A549 (cell line): ENCODE results near the gene UPB1. TPM values are rescaled to one million over a fixed set of nuclear protein-coding genes. Genes with fewer than 3 reads are reported as not detected.

Source experiments
- ATAC-seq, 2 experiments: fragments of 200-7000 bp in 1 of 2; fragments of >200 bp in 1 of 2; cut with Nextera tagmentation in 1 of 2; cut with Tn5 transposase in 1 of 2; 3 replicates each; pipeline versions ENCODE4 v1.8.0 to v1.9.1; 2018 to 2020; ENCODE audit warnings: mild to moderate bottlenecking in 1 of 2, moderate library complexity in 1 of 2
- CTCF ChIA-PET: fragments of 300-600 bp; sonication (Branson Sonifier 250); formaldehyde crosslinking; extraction: SDS; loops from one replicate; lab custom pipeline; 2021; ENCODE audit warnings: antibody characterized with exemption, inconsistent platforms; lab: Yijun Ruan, JAX
- POLR2A ChIA-PET: fragments of 350-600 bp; formaldehyde crosslinking; extraction: SDS; loops from one replicate; lab custom pipeline; 2021; ENCODE audit warnings: antibody characterized with exemption, inconsistent platforms; lab: Yijun Ruan, JAX
- DNase-seq, 2 experiments: peaks; one replicate each; pipeline versions ENCODE4 v3.0.0 to v3.0.0-alpha.2; 2011 to 2016; ENCODE audit warnings: low read depth in 1 of 2, low spot score in 1 of 2
- FAIRE-seq: peaks from 2 replicates; lab custom pipeline; 2011; peaks lifted over from hg19 to GRCh38; lab: Jason Lieb, UNC
- H3K27ac ChIP-seq, 2 experiments: fragments of >200 bp; sonication (Bioruptor Twin); formaldehyde crosslinking; 3 replicates each; pipeline ENCODE4 v1.5.1; 2016 to 2017
- H3K4me1 ChIP-seq: fragments of >200 bp; sonication (Bioruptor Twin); formaldehyde crosslinking; 3 replicates; pipeline ENCODE4 v1.6.1; 2016
- H3K4me2 ChIP-seq: fragments of >200 bp; sonication (Bioruptor Twin); formaldehyde crosslinking; 3 replicates; pipeline ENCODE4 v1.6.1; 2016
- H3K4me3 ChIP-seq: fragments of >200 bp; sonication (Bioruptor Twin); formaldehyde crosslinking; 3 replicates; pipeline ENCODE4 v1.5.1; 2016
- H3K9me3 ChIP-seq: fragments of >200 bp; sonication (Bioruptor Twin); formaldehyde crosslinking; 3 replicates; pipeline ENCODE4 v1.6.1; 2016
- HDAC2 ChIP-seq: fragments of 200-600 bp; sonication (generic); IDR thresholded peaks from 2 replicates; pipeline ENCODE4 v1.6.1; 2016
- HOXB13 ChIP-seq: fragments of 250-450 bp; sonication (Bioruptor Pico); IDR thresholded peaks from 2 replicates; pipeline ENCODE4 v1.5.0; 2020; ENCODE audit warnings: low read depth, mild to moderate bottlenecking, moderate library complexity
- HOXB5 ChIP-seq: fragments of 250-450 bp; sonication (Bioruptor Pico); IDR thresholded peaks from 2 replicates; pipeline ENCODE4 v1.5.0; 2020; ENCODE audit warnings: mild to moderate bottlenecking, moderate library complexity
- KDM5A ChIP-seq: fragments of 200-600 bp; sonication (generic); IDR thresholded peaks from 2 replicates; pipeline ENCODE4 v1.6.1; 2016; ENCODE audit warnings: antibody characterized with exemption, mild to moderate bottlenecking
- MAFK ChIP-seq: fragments of 450-650 bp; IDR thresholded peaks from 2 replicates; pipeline ENCODE4 v1.6.1; 2014; ENCODE audit not compliant: partially characterized antibody
- SMC3 ChIP-seq: fragments of >200 bp; sonication (Bioruptor Twin); formaldehyde crosslinking; IDR thresholded peaks from 3 replicates; pipeline ENCODE4 v1.6.1; 2018; ENCODE audit warnings: inconsistent platforms
- SREBF2 ChIP-seq: fragments of 450-650 bp; IDR thresholded peaks from 2 replicates; pipeline ENCODE4 v1.6.1; 2014; ENCODE audit warnings: mild to moderate bottlenecking, moderate library complexity
- ZNF302 ChIP-seq: fragments of 250-450 bp; sonication (Bioruptor Pico); IDR thresholded peaks from 2 replicates; pipeline ENCODE4 v1.9.0; 2021; ENCODE audit warnings: inconsistent platforms, mild to moderate bottlenecking, moderate library complexity
- WGBS: methylation state at CpG from one replicate; pipeline ENCODE4 v1.1.6; 2017; ENCODE audit errors: missing lambda C conversion rate; 5-methylcytosine and 5-hydroxymethylcytosine counted together
- polyA plus RNA-seq, 4 experiments: library from polyadenylated mRNA; depleted of rRNA in 3 of 4; stranded (reverse); fragments of >200 nt; fragmentation: RNase III in 1 of 4; extraction: RNeasy Plus Mini Kit Qiagen cat#74134 plus additional on column Dnase treatment in 1 of 4; gene quantifications; 2 replicates in 3 of 4; 3 replicates in 1 of 4; pipeline ENCODE4 v1.2.3, GENCODE V29; 2011 to 2017
- TF ChIP-seq, protein P1 (sequence below): fragments of 150-350 bp; IDR thresholded peaks from 2 replicates; pipeline ENCODE4 v1.6.1; 2014; ENCODE audit warnings: low read depth, mild to moderate bottlenecking, low read length
- TF ChIP-seq, protein P2 (sequence below): fragments of >200 bp; sonication (Bioruptor Twin); formaldehyde crosslinking; IDR thresholded peaks from 3 replicates; pipeline ENCODE4 v1.5.1; 2016
- TF ChIP-seq, protein P3 (sequence below): IDR thresholded peaks from 2 replicates; pipeline ENCODE4 v1.6.1; 2012
- TF ChIP-seq, protein P4 (sequence below): fragments of >200 bp; sonication (Bioruptor Twin); formaldehyde crosslinking; IDR thresholded peaks from 3 replicates; pipeline ENCODE4 v1.6.1; 2016

Gene UPB1
- polyA plus RNA-seq, 2 of the 4 experiments (the other 2 are of a cell fraction): 0.04 TPM; not detected in 1

DNA sequence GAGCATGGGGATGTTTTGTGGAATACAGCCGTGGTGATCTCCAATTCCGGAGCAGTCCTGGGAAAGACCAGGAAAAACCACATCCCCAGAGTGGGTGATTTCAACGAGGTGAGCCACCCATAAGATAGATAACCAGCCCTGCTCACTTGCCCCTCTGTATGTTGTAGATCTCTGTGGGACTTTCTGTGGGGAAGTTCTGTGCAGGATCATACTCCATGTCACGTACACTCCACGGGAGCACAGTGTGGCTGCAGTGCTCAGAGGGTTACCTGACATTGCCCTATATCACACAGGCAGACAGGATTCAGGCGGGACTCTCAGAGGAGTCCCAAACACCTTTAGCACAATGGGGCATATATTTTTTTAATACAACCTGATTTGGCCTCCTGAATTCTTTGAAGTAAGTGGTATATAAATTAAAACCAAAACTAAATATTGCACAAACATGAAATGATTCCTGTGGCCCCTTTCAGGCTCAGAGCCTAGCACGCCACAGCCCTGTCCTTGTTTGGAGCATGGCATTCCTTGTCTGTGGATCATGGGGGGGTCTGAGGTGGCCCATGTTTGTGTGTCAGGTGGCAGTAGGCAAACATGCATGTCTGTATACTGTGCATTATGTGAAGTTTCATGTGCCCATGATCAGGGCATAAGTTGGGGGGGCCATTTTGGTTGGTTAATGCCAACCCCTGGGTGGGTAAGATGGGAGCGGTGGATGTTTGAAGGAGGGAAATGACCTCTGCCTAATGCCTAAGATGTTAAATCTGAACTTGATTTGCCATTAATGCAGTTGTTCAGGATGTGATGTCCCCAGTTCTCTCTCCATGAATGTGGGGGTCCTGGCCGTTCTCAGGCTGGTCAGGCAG lies 18.5 kb downstream of the UPB1 start:
- Histone ChIP-seq H3K27ac (peak overlapping the region in 1 of 2 experiments; percentile 18; a peak in 1 of 6 replicates), H3K9me3 (no peaks in the 10 kb centered on the region), H3K4me3 (no peak overlapping the region), H3K4me1 (peaks cover 33% of the 10 kb centered on the region), H3K4me2 (peak overlapping the region; percentile 37; the same call in 2 of the 3 replicates)
- CTCF ChIA-PET: interaction anchor here (0.7 to 1.3 kb wide), 3 partner anchors 11 to 324 kb away, joined by 3 to 5 read pairs (median 3); no protein-coding TSS in a partner anchor
- WGBS: 86% methylated on average over 9 of the region's 9 CpGs
- FAIRE-seq: no peak
- TF ChIP-seq SMC3 (no peak), ZNF302 (no peak), KDM5A (no peak), HDAC2 (no peak), HOXB13 (CRISPR knock-in tag) (no peak), SREBF2 (no peak)
- TF ChIP-seq, protein P1, sequence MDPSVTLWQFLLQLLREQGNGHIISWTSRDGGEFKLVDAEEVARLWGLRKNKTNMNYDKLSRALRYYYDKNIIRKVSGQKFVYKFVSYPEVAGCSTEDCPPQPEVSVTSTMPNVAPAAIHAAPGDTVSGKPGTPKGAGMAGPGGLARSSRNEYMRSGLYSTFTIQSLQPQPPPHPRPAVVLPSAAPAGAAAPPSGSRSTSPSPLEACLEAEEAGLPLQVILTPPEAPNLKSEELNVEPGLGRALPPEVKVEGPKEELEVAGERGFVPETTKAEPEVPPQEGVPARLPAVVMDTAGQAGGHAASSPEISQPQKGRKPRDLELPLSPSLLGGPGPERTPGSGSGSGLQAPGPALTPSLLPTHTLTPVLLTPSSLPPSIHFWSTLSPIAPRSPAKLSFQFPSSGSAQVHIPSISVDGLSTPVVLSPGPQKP: no peak
- TF ChIP-seq, protein P2, sequence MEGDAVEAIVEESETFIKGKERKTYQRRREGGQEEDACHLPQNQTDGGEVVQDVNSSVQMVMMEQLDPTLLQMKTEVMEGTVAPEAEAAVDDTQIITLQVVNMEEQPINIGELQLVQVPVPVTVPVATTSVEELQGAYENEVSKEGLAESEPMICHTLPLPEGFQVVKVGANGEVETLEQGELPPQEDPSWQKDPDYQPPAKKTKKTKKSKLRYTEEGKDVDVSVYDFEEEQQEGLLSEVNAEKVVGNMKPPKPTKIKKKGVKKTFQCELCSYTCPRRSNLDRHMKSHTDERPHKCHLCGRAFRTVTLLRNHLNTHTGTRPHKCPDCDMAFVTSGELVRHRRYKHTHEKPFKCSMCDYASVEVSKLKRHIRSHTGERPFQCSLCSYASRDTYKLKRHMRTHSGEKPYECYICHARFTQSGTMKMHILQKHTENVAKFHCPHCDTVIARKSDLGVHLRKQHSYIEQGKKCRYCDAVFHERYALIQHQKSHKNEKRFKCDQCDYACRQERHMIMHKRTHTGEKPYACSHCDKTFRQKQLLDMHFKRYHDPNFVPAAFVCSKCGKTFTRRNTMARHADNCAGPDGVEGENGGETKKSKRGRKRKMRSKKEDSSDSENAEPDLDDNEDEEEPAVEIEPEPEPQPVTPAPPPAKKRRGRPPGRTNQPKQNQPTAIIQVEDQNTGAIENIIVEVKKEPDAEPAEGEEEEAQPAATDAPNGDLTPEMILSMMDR: no peak
- TF ChIP-seq, all 56 proteins: peak for 0
- POLR2A ChIA-PET: no interaction called here
- no peak for ATAC-seq
- no peak for DNase-seq

DNA sequence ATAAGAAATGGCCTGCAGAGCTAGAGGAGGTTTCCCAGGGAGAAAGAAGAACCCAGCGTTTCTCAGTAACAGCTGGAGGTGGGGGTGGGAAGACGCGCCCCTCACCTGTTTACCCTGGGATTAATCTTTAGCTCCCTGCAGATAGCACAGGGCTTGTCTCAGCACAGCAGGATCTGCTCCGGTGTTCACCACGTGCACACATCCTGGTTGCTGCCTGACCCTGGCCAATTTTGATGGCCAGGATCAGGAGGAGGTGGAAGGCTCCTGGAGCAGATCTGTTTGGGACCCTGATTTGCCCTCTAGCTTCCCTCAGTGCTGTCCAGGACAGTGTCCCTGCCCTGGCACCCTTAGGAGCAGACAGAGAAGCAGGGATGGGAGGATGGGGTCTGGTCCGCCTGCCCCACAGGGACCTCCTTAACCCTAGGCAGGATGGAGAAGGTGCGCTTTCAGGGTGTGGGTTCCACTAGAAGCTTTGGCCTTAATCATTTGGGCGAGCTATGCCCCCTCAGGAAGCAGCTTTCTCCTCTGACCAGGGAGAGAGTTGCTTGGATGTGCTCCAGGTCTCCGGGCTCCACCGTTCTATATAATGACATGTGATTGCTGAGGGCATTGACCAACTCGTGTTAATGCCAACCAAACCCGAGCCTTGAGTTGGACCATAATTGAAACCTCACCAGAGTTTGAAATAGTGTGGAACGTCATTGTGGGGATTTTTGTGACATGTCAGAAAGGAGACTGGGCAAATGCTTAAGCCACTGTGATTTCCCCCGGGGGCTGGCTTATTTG lies 19.3 kb downstream of the UPB1 start:
- TF ChIP-seq, protein P3, sequence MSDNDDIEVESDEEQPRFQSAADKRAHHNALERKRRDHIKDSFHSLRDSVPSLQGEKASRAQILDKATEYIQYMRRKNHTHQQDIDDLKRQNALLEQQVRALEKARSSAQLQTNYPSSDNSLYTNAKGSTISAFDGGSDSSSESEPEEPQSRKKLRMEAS: peak; percentile 44; the same call in 1 of the 2 replicates
- TF ChIP-seq HOXB5 (CRISPR knock-in tag): no peak
- H3K27ac ChIP-seq: peak overlapping the region in 1 of 2 experiments; percentile 18; a peak in 1 of 6 replicates
- H3K4me2 ChIP-seq: peak overlapping the region; percentile 37; the same call in 2 of the 3 replicates
- ATAC-seq: peak; percentile 42 to 50; a peak in 3 of 6 replicates
- H3K9me3 ChIP-seq: no peaks in the 10 kb centered on the region
- H3K4me3 ChIP-seq: no peak overlapping the region
- no peak for FAIRE-seq
- no peak for DNase-seq
- ChIA-PET CTCF (interaction anchor here (0.7 to 1.3 kb wide), 3 partner anchors 11 to 325 kb away, joined by 3 to 5 read pairs (median 3); no protein-coding TSS in a partner anchor), POLR2A (no interaction called here)
- WGBS: 26% methylated on average over 11 of the region's 14 CpGs
- H3K4me1 ChIP-seq: peaks cover 33% of the 10 kb centered on the region

DNA sequence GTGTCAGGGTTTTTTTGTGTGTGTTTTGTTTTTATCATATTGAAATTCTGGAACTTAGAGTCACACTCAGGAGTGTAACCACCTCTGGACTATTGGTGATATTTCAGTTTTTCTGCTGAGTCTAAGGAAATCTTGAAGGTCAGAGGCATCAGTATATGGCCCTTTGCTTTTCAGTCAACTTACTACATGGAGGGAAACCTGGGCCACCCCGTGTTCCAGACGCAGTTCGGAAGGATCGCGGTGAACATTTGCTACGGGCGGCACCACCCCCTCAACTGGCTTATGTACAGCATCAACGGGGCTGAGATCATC lies 19.9 kb downstream of the UPB1 start:
- CTCF ChIA-PET: interaction anchor here (1.1 to 1.3 kb wide), 2 partner anchors 11 to 325 kb away, joined by 3 to 5 read pairs; no protein-coding TSS in a partner anchor
- WGBS: 98% methylated on average over 6 of the region's 8 CpGs
- FAIRE-seq: no peak

More for the DNA sequence above, 19.9 kb downstream of the UPB1 start:
- no peaks in the 10 kb centered on the region for H3K9me3 ChIP-seq
- TF ChIP-seq, protein P3: no peak
- TF ChIP-seq, protein P4, sequence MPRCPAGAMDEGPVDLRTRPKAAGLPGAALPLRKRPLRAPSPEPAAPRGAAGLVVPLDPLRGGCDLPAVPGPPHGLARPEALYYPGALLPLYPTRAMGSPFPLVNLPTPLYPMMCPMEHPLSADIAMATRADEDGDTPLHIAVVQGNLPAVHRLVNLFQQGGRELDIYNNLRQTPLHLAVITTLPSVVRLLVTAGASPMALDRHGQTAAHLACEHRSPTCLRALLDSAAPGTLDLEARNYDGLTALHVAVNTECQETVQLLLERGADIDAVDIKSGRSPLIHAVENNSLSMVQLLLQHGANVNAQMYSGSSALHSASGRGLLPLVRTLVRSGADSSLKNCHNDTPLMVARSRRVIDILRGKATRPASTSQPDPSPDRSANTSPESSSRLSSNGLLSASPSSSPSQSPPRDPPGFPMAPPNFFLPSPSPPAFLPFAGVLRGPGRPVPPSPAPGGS: no peak
- TF ChIP-seq MAFK: peak; percentile 31
- POLR2A ChIA-PET: no interaction called here
- no peak overlapping the region for H3K4me2 ChIP-seq
- H3K27ac ChIP-seq: peak overlapping the region in 1 of 2 experiments; percentile 13; a peak in 1 of 6 replicates
- no peak overlapping the region for H3K4me3 ChIP-seq
- peaks cover 33% of the 10 kb centered on the region for H3K4me1 ChIP-seq
- DNase-seq (no peak), ATAC-seq (no peak)
